WTC11 (cell line): Measurements from ENCODE around the gene KLF2.

ENCODE experiments used
- AFF4 ChIP-seq: sonication (generic); formaldehyde crosslinking; IDR thresholded peaks from 2 replicates; pipeline ENCODE4 v1.8.1; 2023; ENCODE audit warnings: mild to moderate bottlenecking, missing genetic modification reagents, borderline replicate concordance
- ATF1 ChIP-seq: sonication (generic); formaldehyde crosslinking; IDR thresholded peaks from 2 replicates; pipeline ENCODE4 v1.8.1; 2023; ENCODE audit warnings: mild to moderate bottlenecking, moderate library complexity, missing genetic modification reagents
- CTCF ChIP-seq: fragments of 200-600 bp; IDR thresholded peaks from 2 replicates; pipeline ENCODE4 v1.8.0; 2022; ENCODE audit warnings: antibody characterized with exemption
- E2F4 ChIP-seq: sonication (generic); formaldehyde crosslinking; IDR thresholded peaks from 2 replicates; pipeline ENCODE4 v1.8.1; 2022; ENCODE audit warnings: low read depth, mild to moderate bottlenecking, moderate library complexity, missing genetic modification reagents, borderline replicate concordance
- FOXJ3 ChIP-seq: sonication (generic); formaldehyde crosslinking; IDR thresholded peaks from 2 replicates; pipeline ENCODE4 v1.9.0; 2021; ENCODE audit warnings: missing genetic modification reagents, mild to moderate bottlenecking, borderline replicate concordance
- MAX ChIP-seq: sonication (generic); formaldehyde crosslinking; IDR thresholded peaks from 2 replicates; pipeline ENCODE4 v1.8.0; 2022; ENCODE audit warnings: mild to moderate bottlenecking, missing genetic modification reagents
- ZSCAN18 ChIP-seq: fragments of 250-450 bp; sonication (Bioruptor Pico); IDR thresholded peaks from 2 replicates; pipeline ENCODE4 v2.1.2; 2022; ENCODE audit warnings: mild to moderate bottlenecking, moderate library complexity

GRCh38 chr19:16328824-16329482, 4.3 kb downstream of the KLF2 start:
- TF ChIP-seq ATF1 (CRISPR knock-in tag) (no peak), E2F4 (CRISPR knock-in tag) (no peak), CTCF (no peak), AFF4 (CRISPR knock-in tag) (no peak), FOXJ3 (CRISPR knock-in tag) (no peak), MAX (CRISPR knock-in tag) (no peak), ZSCAN18 (no peak)
